ENCODE results near the gene KCNMA1. TPM values are rescaled to one million over a fixed set of nuclear protein-coding genes. Genes with fewer than 3 reads are reported as not detected.

The KCNMA1 gene
- total RNA-seq, 1 experiment from 2014 or later, result 0.49 TPM

DNA sequence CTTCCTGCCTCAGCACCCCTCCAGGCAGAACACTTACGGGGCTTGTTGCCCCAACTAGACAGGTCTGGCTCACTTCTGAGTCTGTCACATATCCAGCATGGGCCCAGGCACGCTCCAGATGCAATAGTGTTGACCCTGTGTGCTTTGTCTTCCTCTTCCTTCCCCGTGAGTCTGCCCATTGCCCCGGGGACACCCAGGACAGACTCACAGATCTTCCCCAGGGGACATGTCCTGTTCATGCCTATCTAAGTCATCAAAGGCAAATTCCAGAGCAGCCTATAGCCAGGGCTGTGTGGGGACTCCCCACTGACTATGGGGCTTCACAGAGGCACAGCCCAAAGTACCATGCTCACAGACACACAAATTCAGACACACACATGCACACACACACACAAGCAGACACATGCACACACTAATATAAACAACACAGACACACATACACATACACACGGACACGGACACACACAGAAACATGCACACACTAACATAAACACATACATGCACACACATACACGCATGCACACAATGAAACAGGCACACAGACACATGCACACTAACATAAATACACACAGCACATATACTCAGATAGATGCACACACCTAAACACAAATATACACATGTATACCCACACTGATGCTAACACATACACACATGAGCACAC lies 175.8 kb downstream of the KCNMA1 start:
- BruUV-seq (replicated peaks), result no TSS peak
- ChIA-PET RAD21 (ENCODE audit: low non-redundant PET in 1 of 2, low total read pairs in 2 of 2, uncharacterized antibody in 2 of 2, unreplicated experiment in 2 of 2) (no interaction called here), POLR2A (no interaction called here), CTCF (no interaction called here)
- H3K9ac ChIP-seq (ENCODE audit: low read length), result no peak overlapping the region
- no peaks in the 10 kb centered on the region for H3K9me3 ChIP-seq (ENCODE audit: control insufficient read depth in 1 of 2, insufficient read depth in 1 of 2, low read depth in 1 of 2, low read length in 2 of 2)
- TF ChIP-seq EZH2phosphoT487 (IDR thresholded peaks at IDR 0.05; ENCODE audit: borderline replicate concordance) (no peak), ATF3 (IDR thresholded peaks at IDR 0.05) (no peak), EGR1 (IDR thresholded peaks at IDR 0.05; ENCODE audit: low read depth) (no peak), CEBPB (IDR thresholded peaks at IDR 0.05; ENCODE audit: low read depth) (no peak), REST (IDR thresholded peaks at IDR 0.05; ENCODE audit: low read depth) (no peak), ZFX (IDR thresholded peaks at IDR 0.05) (no peak), EZH2 (IDR thresholded peaks at IDR 0.05) (no peak), ZNF274 (IDR thresholded peaks at IDR 0.05; ENCODE audit: low read depth, low read length) (no peak), YY1 (IDR thresholded peaks at IDR 0.05; ENCODE audit: extremely low read depth, insufficient replicate concordance, low read depth, low read length) (no peak), TCF7L2 (IDR thresholded peaks at IDR 0.05; ENCODE audit: borderline replicate concordance, extremely low read depth, insufficient read depth, insufficient read length) (no peak), POLR2AphosphoS5 (IDR thresholded peaks at IDR 0.05; ENCODE audit: low read depth, low read length) (no peak), SP1 (IDR thresholded peaks at IDR 0.05; ENCODE audit: low read depth) (no peak)
- TF ChIP-seq, protein P1, sequence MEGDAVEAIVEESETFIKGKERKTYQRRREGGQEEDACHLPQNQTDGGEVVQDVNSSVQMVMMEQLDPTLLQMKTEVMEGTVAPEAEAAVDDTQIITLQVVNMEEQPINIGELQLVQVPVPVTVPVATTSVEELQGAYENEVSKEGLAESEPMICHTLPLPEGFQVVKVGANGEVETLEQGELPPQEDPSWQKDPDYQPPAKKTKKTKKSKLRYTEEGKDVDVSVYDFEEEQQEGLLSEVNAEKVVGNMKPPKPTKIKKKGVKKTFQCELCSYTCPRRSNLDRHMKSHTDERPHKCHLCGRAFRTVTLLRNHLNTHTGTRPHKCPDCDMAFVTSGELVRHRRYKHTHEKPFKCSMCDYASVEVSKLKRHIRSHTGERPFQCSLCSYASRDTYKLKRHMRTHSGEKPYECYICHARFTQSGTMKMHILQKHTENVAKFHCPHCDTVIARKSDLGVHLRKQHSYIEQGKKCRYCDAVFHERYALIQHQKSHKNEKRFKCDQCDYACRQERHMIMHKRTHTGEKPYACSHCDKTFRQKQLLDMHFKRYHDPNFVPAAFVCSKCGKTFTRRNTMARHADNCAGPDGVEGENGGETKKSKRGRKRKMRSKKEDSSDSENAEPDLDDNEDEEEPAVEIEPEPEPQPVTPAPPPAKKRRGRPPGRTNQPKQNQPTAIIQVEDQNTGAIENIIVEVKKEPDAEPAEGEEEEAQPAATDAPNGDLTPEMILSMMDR (IDR thresholded peaks at IDR 0.05 in 2 of 3, conservative IDR thresholded peaks at IDR 0.05 in 1 of 3; ENCODE audit: borderline replicate concordance in 1 of 3, insufficient read depth in 1 of 3, low read depth in 2 of 3, low read length in 2 of 3), result no peak
- H3K79me2 ChIP-seq (ENCODE audit: insufficient read depth, low read length), result no peaks in the 10 kb centered on the region
- no peak overlapping the region for H2AFZ ChIP-seq (ENCODE audit: low read depth, low read length, poor library complexity, severe bottlenecking)
- no peaks in the 10 kb centered on the region for H4K20me1 ChIP-seq (ENCODE audit: insufficient read depth)
- no peak overlapping the region for H3K4me3 ChIP-seq (replicated peaks in 1 of 2; ENCODE audit: low read depth in 1 of 2, low read length in 2 of 2)
- no peaks in the 10 kb centered on the region for H3K27me3 ChIP-seq (ENCODE audit: insufficient read depth, low read length)
- no peaks in the 10 kb centered on the region for H3K4me1 ChIP-seq (ENCODE audit: control insufficient read depth in 1 of 2, insufficient read depth in 2 of 2, low read length in 2 of 2)
- DNase-seq (ENCODE audit: low read depth, low spot score) (no peak), ATAC-seq (no peak)
- no peak overlapping the region for H3K4me2 ChIP-seq (ENCODE audit: low read length)
- intact Hi-C loops (cut with micrococcal nuclease), result no loop called here
- H3K27ac ChIP-seq (ENCODE audit: low read depth, low read length), result no peak overlapping the region
- H3K36me3 ChIP-seq (ENCODE audit: control insufficient read depth in 1 of 2, insufficient read depth in 2 of 2, low read length in 2 of 2), result no peaks in the 10 kb centered on the region
- no peaks in the 10 kb centered on the region for H3K9me2 ChIP-seq (ENCODE audit: insufficient read depth)

Data from HCT116 (cell line).